ENCODE results near the gene FSD1L.
"Not testable (repeated sequence)": the region's sequence is repeated elsewhere in the genome, so short reads cannot be mapped to it uniquely, and the experiment has no call there.

FSD1L gene

GRCh38 chr9:105557804-105558610, 110.2 kb downstream of the FSD1L start, which contains the start of gene FKTN:
TSS of gene FKTN (plus strand) at chr9:105558131. CDS start at chr9:105575033, 16,902 bp downstream.
- DNase-seq (ENCODE audit: low spot score), result peak; percentile 93

GRCh38 chr9:105572455-105572854, 124.6 kb downstream of the FSD1L start:
- no peak for DNase-seq (ENCODE audit: low spot score)

GRCh38 chr9:105579952-105580351, 132.1 kb downstream of the FSD1L start:
- not testable (repeated sequence) for DNase-seq (ENCODE audit: low spot score)

GRCh38 chr9:105581550-105581949, 133.7 kb downstream of the FSD1L start:
- DNase-seq (ENCODE audit: low spot score), result not testable (repeated sequence)

GRCh38 chr9:105593145-105593544, 145.3 kb downstream of the FSD1L start:
- DNase-seq (ENCODE audit: low spot score), result no peak

Data from AG20443 (cell line).